Fibroblast of pulmonary artery (primary cell): ENCODE results near the gene SHISAL2A.

Source experiments
- DNase-seq: peaks from one replicate; pipeline ENCODE4 v3.0.0-alpha.2; 2010; ENCODE audit warnings: low read depth
- H3K4me3 ChIP-seq: replicated peaks from 2 replicates; pipeline ENCODE4 v1.5.1; 2011; ENCODE audit warnings: low read depth, mild to moderate bottlenecking, control low read depth, low read length, moderate library complexity
- CTCF ChIP-seq: IDR thresholded peaks from 2 replicates; pipeline ENCODE4 v1.5.1; 2011; ENCODE audit warnings: mild to moderate bottlenecking, control low read depth, low read length, inconsistent platforms; ENCODE audit errors: missing control alignments

SHISAL2A gene

GRCh38 chr1:52673513-52673912 lies 40.5 kb downstream of the SHISAL2A start:
- no peak for TF ChIP-seq CTCF
- no peak overlapping the region for H3K4me3 ChIP-seq
- no peak for DNase-seq

GRCh38 chr1:52674497-52675384 lies 41.8 kb downstream of the SHISAL2A start:
- DNase-seq, result no peak
- TF ChIP-seq CTCF, result no peak
- no peak overlapping the region for H3K4me3 ChIP-seq

- no peak overlapping the region for H3K4me3 ChIP-seq
- no peak for TF ChIP-seq CTCF
- no peak for DNase-seq
Measured at GRCh38 chr1:52676249-52676903, 43.4 kb downstream of the SHISAL2A start.

GRCh38 chr1:52677076-52677806 lies 44.3 kb downstream of the SHISAL2A start:
- no peak overlapping the region for H3K4me3 ChIP-seq
- DNase-seq, result peak; percentile 38
- TF ChIP-seq CTCF, result no peak

- TF ChIP-seq CTCF, result no peak
- DNase-seq, result no peak
- H3K4me3 ChIP-seq, result no peak overlapping the region
Measured at GRCh38 chr1:52679048-52679447, 46.1 kb downstream of the SHISAL2A start.

- DNase-seq, result no peak
- TF ChIP-seq CTCF, result no peak
- H3K4me3 ChIP-seq, result no peak overlapping the region
Measured at GRCh38 chr1:52679498-52679897, 46.5 kb downstream of the SHISAL2A start.
